KMS-11 (cell line): ENCODE measurements around the gene SYT1.

Experiments used
- H2AFZ ChIP-seq: fragments of 200-600 bp; sonication (generic); 2 replicates; pipeline ENCODE4 v1.6.1; 2016; ENCODE audit warnings: antibody characterized with exemption, mixed run types, low read depth
- H3K27ac ChIP-seq: fragments of 200-600 bp; sonication (generic); 2 replicates; pipeline ENCODE4 v1.6.1; 2016; ENCODE audit warnings: mild to moderate bottlenecking, mixed run types
- H3K27me3 ChIP-seq: fragments of 200-600 bp; sonication (generic); 2 replicates; pipeline ENCODE4 v1.6.1; 2017; ENCODE audit warnings: mild to moderate bottlenecking, low read depth, mixed run types, moderate library complexity; ENCODE audit not compliant: insufficient read depth
- H3K36me3 ChIP-seq: fragments of 200-600 bp; sonication (generic); 2 replicates; pipeline ENCODE4 v1.6.1; 2017; ENCODE audit warnings: mild to moderate bottlenecking, mixed run types; ENCODE audit not compliant: insufficient read depth
- H3K4me1 ChIP-seq: fragments of 200-600 bp; sonication (generic); 2 replicates; pipeline ENCODE4 v1.6.1; 2016; ENCODE audit warnings: mild to moderate bottlenecking, low read depth, mixed run types; ENCODE audit not compliant: poor library complexity, severe bottlenecking
- H3K4me2 ChIP-seq: fragments of 200-600 bp; sonication (generic); 2 replicates; pipeline ENCODE4 v1.7.0; 2016; ENCODE audit warnings: mild to moderate bottlenecking, mixed run types
- H3K4me3 ChIP-seq: fragments of 200-600 bp; sonication (generic); IDR thresholded peaks from 2 replicates; pipeline ENCODE4 v1.6.1; 2017; ENCODE audit warnings: low read depth, low read length, mixed read lengths; ENCODE audit not compliant: insufficient read depth
- H3K79me2 ChIP-seq: fragments of 200-600 bp; sonication (generic); 2 replicates; pipeline ENCODE4 v1.6.1; 2016; ENCODE audit warnings: low read depth, mixed run types; ENCODE audit not compliant: insufficient read depth
- H3K9ac ChIP-seq: fragments of 200-600 bp; sonication (generic); 2 replicates; pipeline ENCODE4 v1.6.1; 2016; ENCODE audit warnings: mild to moderate bottlenecking, mixed run types
- H4K20me1 ChIP-seq: fragments of 200-600 bp; sonication (generic); 2 replicates; pipeline ENCODE4 v1.6.1; 2016; ENCODE audit warnings: mild to moderate bottlenecking, mixed run types; ENCODE audit not compliant: insufficient read depth
- TF ChIP-seq, protein P1 (sequence below): fragments of 200-600 bp; sonication (generic); conservative IDR thresholded peaks from 2 replicates; pipeline ENCODE4 v1.6.1; 2017; ENCODE audit warnings: low read depth, mild to moderate bottlenecking, antibody characterized with exemption, low read length, moderate library complexity, mixed read lengths

SYT1 gene

DNA sequence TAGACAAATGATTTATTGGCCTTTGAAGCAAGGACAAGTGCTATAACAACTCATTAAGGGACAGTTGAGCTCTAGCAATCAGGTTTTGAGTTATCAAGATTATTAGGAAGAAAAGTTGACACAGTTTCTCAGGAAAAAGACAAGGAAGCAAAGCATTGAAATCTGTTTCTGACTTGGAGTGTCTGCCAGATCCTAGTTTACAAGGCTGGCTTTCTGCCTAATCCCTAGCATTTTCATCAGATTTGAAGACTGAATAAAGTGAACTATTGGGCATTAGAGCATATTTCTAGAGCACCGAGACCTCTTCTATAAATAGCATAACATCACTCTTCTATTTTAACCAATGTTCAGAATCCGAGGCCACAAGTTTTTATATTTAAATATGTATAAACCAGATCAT, 7.0 kb downstream of the SYT1 start:
- no peaks in the 10 kb centered on the region for H3K36me3 ChIP-seq
- H4K20me1 ChIP-seq: no peaks in the 10 kb centered on the region
- H3K4me2 ChIP-seq: no peak overlapping the region
- peaks cover 15% of the 10 kb centered on the region for H3K4me1 ChIP-seq
- H2AFZ ChIP-seq: no peak overlapping the region
- H3K79me2 ChIP-seq: 0 out of 2 replicates have a peak, but pooled peaks cover 6% of the 10 kb centered on the region
- no peak overlapping the region for H3K4me3 ChIP-seq
- H3K27me3 ChIP-seq: no peaks in the 10 kb centered on the region
- TF ChIP-seq, protein P1, sequence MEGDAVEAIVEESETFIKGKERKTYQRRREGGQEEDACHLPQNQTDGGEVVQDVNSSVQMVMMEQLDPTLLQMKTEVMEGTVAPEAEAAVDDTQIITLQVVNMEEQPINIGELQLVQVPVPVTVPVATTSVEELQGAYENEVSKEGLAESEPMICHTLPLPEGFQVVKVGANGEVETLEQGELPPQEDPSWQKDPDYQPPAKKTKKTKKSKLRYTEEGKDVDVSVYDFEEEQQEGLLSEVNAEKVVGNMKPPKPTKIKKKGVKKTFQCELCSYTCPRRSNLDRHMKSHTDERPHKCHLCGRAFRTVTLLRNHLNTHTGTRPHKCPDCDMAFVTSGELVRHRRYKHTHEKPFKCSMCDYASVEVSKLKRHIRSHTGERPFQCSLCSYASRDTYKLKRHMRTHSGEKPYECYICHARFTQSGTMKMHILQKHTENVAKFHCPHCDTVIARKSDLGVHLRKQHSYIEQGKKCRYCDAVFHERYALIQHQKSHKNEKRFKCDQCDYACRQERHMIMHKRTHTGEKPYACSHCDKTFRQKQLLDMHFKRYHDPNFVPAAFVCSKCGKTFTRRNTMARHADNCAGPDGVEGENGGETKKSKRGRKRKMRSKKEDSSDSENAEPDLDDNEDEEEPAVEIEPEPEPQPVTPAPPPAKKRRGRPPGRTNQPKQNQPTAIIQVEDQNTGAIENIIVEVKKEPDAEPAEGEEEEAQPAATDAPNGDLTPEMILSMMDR: no peak
- H3K9ac ChIP-seq: no peak overlapping the region
- H3K27ac ChIP-seq: no peak overlapping the region

DNA sequence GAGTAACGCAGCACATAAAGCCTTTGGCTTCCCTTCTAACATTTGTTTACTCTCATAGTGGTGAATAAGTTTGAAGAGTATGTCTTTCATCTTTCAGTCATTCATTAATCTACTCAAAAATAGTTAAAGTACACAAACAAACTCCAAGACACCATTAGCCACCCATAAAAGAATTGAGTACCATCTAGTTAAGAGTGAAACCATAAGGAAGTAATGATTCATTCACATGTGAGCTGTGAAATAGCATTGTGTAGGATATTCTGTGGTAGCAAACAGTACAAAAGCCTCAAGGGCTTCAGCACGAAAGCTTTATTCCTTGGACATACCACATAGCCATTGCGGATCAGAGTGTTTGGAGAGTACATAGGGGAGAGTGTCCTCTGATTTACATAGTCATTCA, 13.9 kb downstream of the SYT1 start:
- no peaks in the 10 kb centered on the region for H3K36me3 ChIP-seq
- TF ChIP-seq, protein P1: no peak
- no peaks in the 10 kb centered on the region for H3K79me2 ChIP-seq
- H3K4me3 ChIP-seq: no peak overlapping the region
- H3K27me3 ChIP-seq: no peaks in the 10 kb centered on the region
- H3K9ac ChIP-seq: no peak overlapping the region
- H3K4me2 ChIP-seq: no peak overlapping the region
- H4K20me1 ChIP-seq: no peaks in the 10 kb centered on the region
- no peaks in the 10 kb centered on the region for H3K4me1 ChIP-seq
- H2AFZ ChIP-seq: no peak overlapping the region
- no peak overlapping the region for H3K27ac ChIP-seq

DNA sequence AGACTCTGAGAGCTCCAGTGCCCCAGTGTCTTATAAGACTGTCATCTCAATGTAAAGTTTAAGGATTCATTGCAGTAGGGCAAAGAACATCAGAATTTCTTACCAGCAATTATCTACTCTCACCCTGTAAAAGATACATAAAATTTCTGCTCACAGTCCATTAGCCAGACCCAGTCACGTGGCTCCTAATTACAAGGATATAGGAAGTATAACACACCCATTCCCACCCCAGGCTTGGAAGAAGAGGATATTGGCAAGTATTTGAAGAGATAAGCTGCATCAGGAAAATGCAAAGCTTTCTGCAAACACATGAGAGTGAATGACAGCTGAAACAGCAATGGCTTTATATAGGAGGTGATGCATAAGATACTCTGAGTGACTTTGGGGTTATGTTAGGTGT, 14.3 kb downstream of the SYT1 start:
- no peaks in the 10 kb centered on the region for H3K79me2 ChIP-seq
- no peaks in the 10 kb centered on the region for H3K4me1 ChIP-seq

DNA sequence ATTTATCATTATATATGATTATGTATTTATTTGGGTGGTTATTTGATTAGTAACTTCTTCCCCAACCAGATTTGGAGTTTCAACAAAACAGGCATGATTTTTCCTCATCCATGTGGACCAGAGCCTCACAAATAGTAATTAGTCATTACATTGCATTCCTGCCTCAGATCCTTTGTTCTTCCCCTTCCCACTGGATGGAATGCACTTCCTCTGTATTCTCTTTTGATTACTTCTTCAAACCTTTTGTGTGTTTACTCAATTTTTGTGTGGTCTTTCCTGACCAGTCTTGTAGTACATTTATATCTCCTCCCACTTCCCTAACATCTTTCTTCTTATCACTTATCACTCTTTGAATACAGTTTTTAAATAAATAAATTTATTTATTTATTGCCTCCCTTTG, 15.5 kb downstream of the SYT1 start:
- Histone ChIP-seq H3K36me3 (no peaks in the 10 kb centered on the region), H3K27me3 (no peaks in the 10 kb centered on the region), H3K4me3 (no peak overlapping the region), H3K4me2 (no peak overlapping the region), H2AFZ (no peak overlapping the region), H3K4me1 (no peaks in the 10 kb centered on the region), H3K79me2 (no peaks in the 10 kb centered on the region), H3K9ac (no peak overlapping the region), H4K20me1 (no peaks in the 10 kb centered on the region; the same call in 1 of the 2 replicates), H3K27ac (no peak overlapping the region)
- TF ChIP-seq, protein P1: no peak

More for the DNA sequence above, 14.3 kb downstream of the SYT1 start:
- H2AFZ ChIP-seq: no peak overlapping the region
- H3K36me3 ChIP-seq: no peaks in the 10 kb centered on the region
- H3K27me3 ChIP-seq: no peaks in the 10 kb centered on the region
- no peaks in the 10 kb centered on the region for H4K20me1 ChIP-seq
- no peak overlapping the region for H3K4me2 ChIP-seq
- no peak overlapping the region for H3K9ac ChIP-seq
- TF ChIP-seq, protein P1: no peak
- H3K4me3 ChIP-seq: no peak overlapping the region
- H3K27ac ChIP-seq: no peak overlapping the region
